ENCODE results near the gene ULBP2.

Gene ULBP2

DNA sequence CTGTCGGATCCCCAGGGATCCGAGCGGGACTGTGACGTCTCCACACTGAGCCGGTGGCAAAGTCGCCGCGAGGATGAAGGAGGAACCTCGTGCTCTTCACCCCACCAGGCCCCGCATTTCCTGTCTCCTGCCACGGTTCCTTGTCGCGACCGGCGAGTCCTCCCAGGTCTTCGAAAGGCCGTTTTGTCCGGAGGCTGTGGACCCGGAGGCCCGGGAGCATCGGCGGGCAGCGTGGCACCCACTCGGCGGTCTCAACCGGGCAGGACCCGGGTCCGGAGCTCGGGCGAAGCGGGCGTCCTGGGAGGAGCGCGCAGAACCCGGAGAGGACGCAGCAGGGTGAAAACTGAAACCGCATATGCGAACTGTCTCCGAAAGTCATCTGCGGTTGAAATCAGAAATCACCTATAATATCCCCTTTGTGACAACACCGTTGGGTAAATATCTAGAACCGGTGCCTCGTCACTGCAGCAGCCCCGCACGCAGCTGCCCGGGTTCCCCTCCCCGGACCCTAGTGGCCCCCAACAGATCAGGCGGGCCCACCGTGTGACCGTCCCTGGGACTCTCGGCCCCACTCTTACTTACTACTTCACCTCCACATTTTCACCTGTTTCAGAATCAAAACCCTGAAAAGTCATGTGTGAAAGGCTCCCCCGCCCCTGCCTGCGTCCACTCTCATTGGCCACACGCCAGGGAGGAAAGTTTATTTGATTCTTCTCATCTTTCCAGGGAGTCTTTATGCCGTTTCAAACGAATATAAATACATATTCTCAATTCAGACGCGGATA, 3.1 kb upstream of the ULBP2 start:
- no peak overlapping the region for H3K4ac ChIP-seq (ENCODE audit: low read length)
- peaks cover 32 to 87% (median 83%) of the 10 kb centered on the region in 3 experiments for H3K27me3 ChIP-seq (ENCODE audit: control insufficient read depth in 3 of 3, insufficient read depth in 3 of 3, low read depth in 1 of 3, low read length in 3 of 3)
- no peaks in the 10 kb centered on the region for H3K36me3 ChIP-seq (replicated peaks in 1 of 2; ENCODE audit: control insufficient read depth in 2 of 2, insufficient read depth in 2 of 2, low read length in 2 of 2)
- H2AFZ ChIP-seq (ENCODE audit: low read length): peak overlapping the region; percentile 83
- no peak overlapping the region for H2BK15ac ChIP-seq (ENCODE audit: low read length)
- no peak for DNase-seq (ENCODE audit: low spot score)
- WGBS, 2 donors (ENCODE audit: extremely low coverage in 2 of 2, insufficient read length in 2 of 2, insufficient replicate concordance in 1 of 2): no CpG with 5 or more reads among the region's 58 CpGs
- H3K79me1 ChIP-seq (ENCODE audit: low read depth, low read length): no peaks in the 10 kb centered on the region
- H3K23ac ChIP-seq (ENCODE audit: low read depth, low read length, poor library complexity): peak overlapping the region; percentile 48
- peak overlapping the region; percentile 32 for H3K4me2 ChIP-seq (ENCODE audit: insufficient read depth, low read length, poor library complexity, severe bottlenecking)
- H2BK120ac ChIP-seq (ENCODE audit: low read depth, low read length): no peak overlapping the region
- H2BK5ac ChIP-seq (ENCODE audit: low read length): no peak overlapping the region
- H3K27ac ChIP-seq (replicated peaks; ENCODE audit: low read length): no peak overlapping the region
- no peak overlapping the region for H4K91ac ChIP-seq (ENCODE audit: low read depth, low read length, poor library complexity)
- H3K9me3 ChIP-seq (replicated peaks in 1 of 2; ENCODE audit: control insufficient read depth in 2 of 2, insufficient read depth in 1 of 2, low read depth in 1 of 2, low read length in 2 of 2): peaks cover 3 to 6% of the 10 kb centered on the region in 2 donors
- peaks cover 3 to 5% of the 10 kb centered on the region in 2 donors for H3K4me1 ChIP-seq (ENCODE audit: control insufficient read depth in 2 of 2, insufficient read depth in 1 of 2, low read depth in 1 of 2, low read length in 2 of 2)
- no peak overlapping the region for H4K8ac ChIP-seq (ENCODE audit: low read depth, low read length)
- H3K4me3 ChIP-seq (ENCODE audit: low read length in 2 of 2): peak overlapping the region; percentile 8 to 44
- H3K9ac ChIP-seq (ENCODE audit: low read depth, low read length, poor library complexity): no peak overlapping the region
- peak overlapping the region; percentile 27 for H3K14ac ChIP-seq (ENCODE audit: low read length)
- no peak overlapping the region for H2BK12ac ChIP-seq (ENCODE audit: low read length)
- H3K18ac ChIP-seq (ENCODE audit: low read length): peak overlapping the region; percentile 84
- peak overlapping the region; percentile 36 for H2AK5ac ChIP-seq (ENCODE audit: low read depth, low read length)

GRCh38 chr6:149939356-149939648, 2.5 kb upstream of the ULBP2 start:
- Histone ChIP-seq H3K18ac (ENCODE audit: low read length) (no peak overlapping the region), H3K36me3 (replicated peaks in 1 of 2; ENCODE audit: control insufficient read depth in 2 of 2, insufficient read depth in 2 of 2, low read length in 2 of 2) (no peaks in the 10 kb centered on the region), H3K4ac (ENCODE audit: low read length) (no peak overlapping the region), H3K4me2 (ENCODE audit: insufficient read depth, low read length, poor library complexity, severe bottlenecking) (no peak overlapping the region), H3K4me1 (ENCODE audit: control insufficient read depth in 2 of 2, insufficient read depth in 1 of 2, low read depth in 1 of 2, low read length in 2 of 2) (peaks cover 3 to 5% of the 10 kb centered on the region in 2 donors), H3K9ac (ENCODE audit: low read depth, low read length, poor library complexity) (no peak overlapping the region), H2AFZ (ENCODE audit: low read length) (no peak overlapping the region), H3K9me3 (replicated peaks in 1 of 2; ENCODE audit: control insufficient read depth in 2 of 2, insufficient read depth in 1 of 2, low read depth in 1 of 2, low read length in 2 of 2) (peaks cover 3 to 6% of the 10 kb centered on the region in 2 donors), H2BK12ac (ENCODE audit: low read length) (no peak overlapping the region), H4K8ac (ENCODE audit: low read depth, low read length) (no peak overlapping the region), H2BK5ac (ENCODE audit: low read length) (no peak overlapping the region), H2BK15ac (ENCODE audit: low read length) (no peak overlapping the region), H4K91ac (ENCODE audit: low read depth, low read length, poor library complexity) (no peak overlapping the region), H3K14ac (ENCODE audit: low read length) (no peak overlapping the region), H3K27me3 (ENCODE audit: control insufficient read depth in 3 of 3, insufficient read depth in 3 of 3, low read depth in 1 of 3, low read length in 3 of 3) (peaks cover 32 to 90% (median 85%) of the 10 kb centered on the region in 3 experiments), H2AK5ac (ENCODE audit: low read depth, low read length) (no peak overlapping the region), H3K27ac (replicated peaks; ENCODE audit: low read length) (no peak overlapping the region), H2BK120ac (ENCODE audit: low read depth, low read length) (no peak overlapping the region), H3K4me3 (ENCODE audit: low read length in 2 of 2) (no peak overlapping the region), H3K79me1 (ENCODE audit: low read depth, low read length) (no peaks in the 10 kb centered on the region), H3K23ac (ENCODE audit: low read depth, low read length, poor library complexity) (no peak overlapping the region)
- no CpG with 5 or more reads among the region's 5 CpGs for WGBS, 2 donors (ENCODE audit: extremely low coverage in 2 of 2, insufficient read length in 2 of 2, insufficient replicate concordance in 1 of 2)
- no peak for DNase-seq (ENCODE audit: low spot score)

DNA sequence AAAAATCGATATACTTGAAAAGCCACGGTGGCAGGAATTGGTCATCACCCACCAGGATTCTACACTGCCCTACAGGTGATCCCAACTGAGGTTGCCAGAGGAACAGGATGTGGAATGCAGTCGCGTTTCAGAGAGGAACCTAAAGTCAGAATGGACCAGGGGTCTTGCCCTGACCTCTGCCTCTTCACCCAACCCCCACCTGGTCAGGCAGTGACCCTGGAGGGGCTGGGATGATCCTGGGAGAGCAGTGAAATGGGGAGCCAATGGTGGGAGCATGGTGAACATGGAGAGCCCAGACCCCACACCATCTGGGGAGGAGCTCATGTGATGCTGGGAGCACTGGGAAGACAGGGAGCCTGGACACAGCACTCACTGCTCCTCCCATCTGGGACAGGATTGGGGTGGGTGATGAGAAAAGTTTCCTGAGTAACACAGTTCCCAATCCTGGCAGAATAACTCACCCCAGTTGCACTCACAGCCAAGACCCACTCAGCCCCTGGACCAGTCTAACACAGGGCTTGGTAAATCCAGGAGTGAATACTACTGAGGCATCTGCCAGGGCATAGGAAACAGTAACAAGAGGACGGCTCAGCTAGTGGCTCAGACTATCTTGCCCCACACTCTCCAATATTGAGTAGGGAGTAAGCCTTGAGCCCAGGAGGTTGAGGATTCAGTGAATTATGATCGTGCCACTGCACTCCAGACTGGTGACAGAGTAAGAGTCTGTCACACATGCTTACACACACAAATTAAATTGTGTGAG, 1.7 kb upstream of the ULBP2 start:
- Histone ChIP-seq H3K27ac (replicated peaks; ENCODE audit: low read length) (no peak overlapping the region), H4K8ac (ENCODE audit: low read depth, low read length) (peak overlapping the region; percentile 17), H3K4me3 (ENCODE audit: low read length in 2 of 2) (peak overlapping the region in 1 of 2 donors; percentile 64), H3K4ac (ENCODE audit: low read length) (no peak overlapping the region), H3K9ac (ENCODE audit: low read depth, low read length, poor library complexity) (peak overlapping the region; percentile 12), H3K27me3 (ENCODE audit: control insufficient read depth in 3 of 3, insufficient read depth in 3 of 3, low read depth in 1 of 3, low read length in 3 of 3) (peaks cover 32 to 83% (median 79%) of the 10 kb centered on the region in 3 experiments), H2BK15ac (ENCODE audit: low read length) (no peak overlapping the region), H3K4me2 (ENCODE audit: insufficient read depth, low read length, poor library complexity, severe bottlenecking) (no peak overlapping the region), H3K18ac (ENCODE audit: low read length) (no peak overlapping the region), H2BK5ac (ENCODE audit: low read length) (no peak overlapping the region), H3K4me1 (ENCODE audit: control insufficient read depth in 2 of 2, insufficient read depth in 1 of 2, low read depth in 1 of 2, low read length in 2 of 2) (peaks cover 3 to 5% of the 10 kb centered on the region in 2 donors), H3K79me1 (ENCODE audit: low read depth, low read length) (no peaks in the 10 kb centered on the region), H3K23ac (ENCODE audit: low read depth, low read length, poor library complexity) (no peak overlapping the region), H2AFZ (ENCODE audit: low read length) (no peak overlapping the region), H2BK12ac (ENCODE audit: low read length) (no peak overlapping the region), H3K14ac (ENCODE audit: low read length) (no peak overlapping the region), H4K91ac (ENCODE audit: low read depth, low read length, poor library complexity) (no peak overlapping the region), H2AK5ac (ENCODE audit: low read depth, low read length) (peak overlapping the region; percentile 43), H3K9me3 (replicated peaks in 1 of 2; ENCODE audit: control insufficient read depth in 2 of 2, insufficient read depth in 1 of 2, low read depth in 1 of 2, low read length in 2 of 2) (peaks cover 3 to 4% of the 10 kb centered on the region in 2 donors), H2BK120ac (ENCODE audit: low read depth, low read length) (no peak overlapping the region), H3K36me3 (replicated peaks in 1 of 2; ENCODE audit: control insufficient read depth in 2 of 2, insufficient read depth in 2 of 2, low read length in 2 of 2) (no peaks in the 10 kb centered on the region)
- no peak for DNase-seq (ENCODE audit: low spot score)
- WGBS, 2 donors (ENCODE audit: extremely low coverage in 2 of 2, insufficient read length in 2 of 2, insufficient replicate concordance in 1 of 2): no CpG with 5 or more reads among the region's 6 CpGs

DNA sequence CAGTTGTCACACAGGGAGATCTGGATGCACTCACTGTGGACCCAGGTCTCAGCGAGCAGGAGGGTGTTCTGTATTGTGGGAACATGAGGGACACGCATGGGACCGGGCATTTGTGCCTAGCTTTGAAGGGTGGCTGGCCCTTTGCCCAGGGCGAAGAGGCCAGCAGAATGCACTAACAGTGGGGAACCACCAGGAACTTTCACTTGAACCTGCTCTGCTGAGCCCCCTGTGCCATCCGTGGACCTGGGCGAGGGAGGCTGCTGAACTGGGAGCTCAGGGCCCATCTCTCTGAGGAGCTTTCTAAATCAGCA, 1.2 kb upstream of the ULBP2 start:
- Histone ChIP-seq H3K4me1 (ENCODE audit: control insufficient read depth in 2 of 2, insufficient read depth in 1 of 2, low read depth in 1 of 2, low read length in 2 of 2) (peaks cover 3 to 5% of the 10 kb centered on the region in 2 donors), H3K14ac (ENCODE audit: low read length) (no peak overlapping the region), H2AFZ (ENCODE audit: low read length) (no peak overlapping the region), H2BK120ac (ENCODE audit: low read depth, low read length) (no peak overlapping the region), H3K9me3 (replicated peaks in 1 of 2; ENCODE audit: control insufficient read depth in 2 of 2, insufficient read depth in 1 of 2, low read depth in 1 of 2, low read length in 2 of 2) (peaks cover 3 to 4% of the 10 kb centered on the region in 2 donors), H3K23ac (ENCODE audit: low read depth, low read length, poor library complexity) (no peak overlapping the region), H2AK5ac (ENCODE audit: low read depth, low read length) (peak overlapping the region; percentile 43), H2BK5ac (ENCODE audit: low read length) (no peak overlapping the region), H3K27me3 (ENCODE audit: control insufficient read depth in 3 of 3, insufficient read depth in 3 of 3, low read depth in 1 of 3, low read length in 3 of 3) (peaks cover 32 to 77% (median 73%) of the 10 kb centered on the region in 3 experiments), H3K4ac (ENCODE audit: low read length) (no peak overlapping the region), H3K79me1 (ENCODE audit: low read depth, low read length) (no peaks in the 10 kb centered on the region), H3K27ac (replicated peaks; ENCODE audit: low read length) (no peak overlapping the region), H2BK12ac (ENCODE audit: low read length) (no peak overlapping the region), H3K4me3 (ENCODE audit: low read length in 2 of 2) (no peak overlapping the region), H3K18ac (ENCODE audit: low read length) (no peak overlapping the region), H3K4me2 (ENCODE audit: insufficient read depth, low read length, poor library complexity, severe bottlenecking) (no peak overlapping the region), H3K36me3 (replicated peaks in 1 of 2; ENCODE audit: control insufficient read depth in 2 of 2, insufficient read depth in 2 of 2, low read length in 2 of 2) (no peaks in the 10 kb centered on the region), H2BK15ac (ENCODE audit: low read length) (no peak overlapping the region), H3K9ac (ENCODE audit: low read depth, low read length, poor library complexity) (peak overlapping the region; percentile 12), H4K8ac (ENCODE audit: low read depth, low read length) (peak overlapping the region; percentile 17), H4K91ac (ENCODE audit: low read depth, low read length, poor library complexity) (no peak overlapping the region)
- no CpG with 5 or more reads among the region's 6 CpGs for WGBS, 2 donors (ENCODE audit: extremely low coverage in 2 of 2, insufficient read length in 2 of 2, insufficient replicate concordance in 1 of 2)
- DNase-seq (ENCODE audit: low spot score): no peak
